PC-9 (cell line): ENCODE data around the gene LMF1. TPM values are rescaled to one million over a fixed set of nuclear protein-coding genes. Genes with fewer than 3 reads are reported as not detected.

Experiments
- BruUV-seq: library from RNA; stranded (reverse); fragments of 400-500 nt; replicated peaks from 2 replicates; lab custom pipeline; 2021; lab: Mats Ljungman, UMichigan
- CTCF ChIA-PET: fragments of 300-600 bp; sonication (Branson Sonifier 250); formaldehyde crosslinking; loops from one replicate; lab custom pipeline; 2022; ENCODE audit warnings: antibody characterized with exemption; lab: Charles Lee
- POLR2A ChIA-PET: fragments of 300-600 bp; sonication (Branson Sonifier 250); formaldehyde crosslinking; loops from one replicate; lab custom pipeline; 2022; ENCODE audit warnings: antibody characterized with exemption; ENCODE audit not compliant: unreplicated experiment; lab: Charles Lee
- DNase-seq, 2 experiments: peaks; one replicate each; pipeline versions ENCODE4 v3.0.0 to v3.0.0-alpha.2; 2015 to 2022; ENCODE audit warnings: mixed read lengths in 1 of 2
- H2AFZ ChIP-seq: fragments of 200-600 bp; sonication (generic); 2 replicates; pipeline ENCODE4 v1.8.1; 2017; ENCODE audit warnings: antibody characterized with exemption
- H3F3A ChIP-seq: fragments of 200-600 bp; sonication (generic); 2 replicates; pipeline ENCODE4 v1.8.1; 2017; ENCODE audit warnings: antibody characterized with exemption, mild to moderate bottlenecking, low read depth; ENCODE audit not compliant: insufficient read depth
- H3K27ac ChIP-seq: fragments of 200-600 bp; sonication (generic); 2 replicates; pipeline ENCODE4 v1.6.1; 2016; ENCODE audit warnings: mixed run types
- H3K27me3 ChIP-seq: fragments of 200-600 bp; sonication (generic); 2 replicates; pipeline ENCODE4 v1.6.1; 2016; ENCODE audit warnings: low read depth, mixed run types; ENCODE audit not compliant: insufficient read depth
- H3K36me3 ChIP-seq: fragments of 200-600 bp; sonication (generic); 2 replicates; pipeline ENCODE4 v1.6.1; 2016; ENCODE audit warnings: low read depth, mixed run types
- H3K4me1 ChIP-seq: fragments of 200-600 bp; sonication (generic); replicated peaks from 2 replicates; pipeline ENCODE4 v1.6.1; 2016; ENCODE audit warnings: mixed run types; ENCODE audit not compliant: insufficient read depth
- H3K4me2 ChIP-seq: fragments of 200-600 bp; sonication (generic); 2 replicates; pipeline ENCODE4 v1.6.1; 2017; ENCODE audit warnings: mixed run types
- H3K4me3 ChIP-seq: fragments of 200-600 bp; sonication (generic); 2 replicates; pipeline ENCODE4 v1.6.1; 2016; ENCODE audit warnings: mixed run types
- H3K79me2 ChIP-seq: fragments of 200-600 bp; sonication (generic); 2 replicates; pipeline ENCODE4 v1.6.1; 2017; ENCODE audit warnings: low read depth, mixed run types
- H3K9me2 ChIP-seq: fragments of 200-600 bp; sonication (generic); 2 replicates; pipeline ENCODE4 v1.8.1; 2017; ENCODE audit warnings: mild to moderate bottlenecking; ENCODE audit not compliant: insufficient read depth
- H3K9me3 ChIP-seq: fragments of 200-600 bp; sonication (generic); 2 replicates; pipeline ENCODE4 v1.8.1; 2016; ENCODE audit warnings: low read depth; ENCODE audit not compliant: insufficient read depth
- H4K20me1 ChIP-seq: fragments of 200-600 bp; sonication (generic); 2 replicates; pipeline ENCODE4 v1.8.1; 2017; ENCODE audit not compliant: insufficient read depth
- CTCF ChIP-seq: fragments of 200-600 bp; sonication (generic); conservative IDR thresholded peaks from 2 replicates; pipeline ENCODE4 v1.6.1; 2017; ENCODE audit warnings: mixed run types, antibody characterized with exemption, mild to moderate bottlenecking, moderate library complexity
- EZH2 ChIP-seq: fragments of 200-600 bp; sonication (generic); IDR thresholded peaks from 2 replicates; pipeline ENCODE4 v1.8.0; 2017; ENCODE audit warnings: antibody characterized with exemption, low read depth
- intact Hi-C: fragments of 100-400 bp; cut with micrococcal nuclease; formaldehyde crosslinking; loops from one replicate; pipeline ENCODE4 v1.10.0; 2022; ENCODE audit not compliant: unreplicated experiment
- total RNA-seq: library from RNA; stranded (reverse); gene quantifications from 2 replicates; pipeline ENCODE4 v1.2.3, GENCODE V29; 2021

Gene LMF1
- total RNA-seq, 1 experiment from 2014 or later: 31.3 TPM

GRCh38 chr16:937723-938122 lies 33.1 kb downstream of the LMF1 start:
- POLR2A ChIA-PET: no interaction called here
- H3K27ac ChIP-seq: no peak overlapping the region
- H3F3A ChIP-seq: no peaks in the 10 kb centered on the region
- peaks cover 5% of the 10 kb centered on the region; the same call in 1 of the 2 replicates for H4K20me1 ChIP-seq
- H3K9me3 ChIP-seq: no peaks in the 10 kb centered on the region
- no peak overlapping the region for H2AFZ ChIP-seq
- no peak for DNase-seq
- H3K36me3 ChIP-seq: no peaks in the 10 kb centered on the region
- no peaks in the 10 kb centered on the region for H3K9me2 ChIP-seq
- CTCF ChIA-PET: no interaction called here
- BruUV-seq: no TSS peak
- no peak overlapping the region for H3K4me3 ChIP-seq
- H3K79me2 ChIP-seq: no peaks in the 10 kb centered on the region
- no peaks in the 10 kb centered on the region for H3K4me1 ChIP-seq
- intact Hi-C loops: no loop called here
- TF ChIP-seq EZH2: no peak
- no peak overlapping the region for H3K4me2 ChIP-seq
- H3K27me3 ChIP-seq: no peaks in the 10 kb centered on the region

- Histone ChIP-seq H3K4me2 (no peak overlapping the region), H3K9me2 (no peaks in the 10 kb centered on the region), H2AFZ (no peak overlapping the region), H3K9me3 (no peaks in the 10 kb centered on the region), H4K20me1 (peaks cover 5% of the 10 kb centered on the region; the same call in 1 of the 2 replicates), H3F3A (no peaks in the 10 kb centered on the region), H3K27ac (no peak overlapping the region), H3K4me3 (no peak overlapping the region), H3K4me1 (no peaks in the 10 kb centered on the region), H3K79me2 (no peaks in the 10 kb centered on the region), H3K36me3 (no peaks in the 10 kb centered on the region), H3K27me3 (no peaks in the 10 kb centered on the region)
- intact Hi-C loops: no loop called here
- no peak for TF ChIP-seq EZH2
- TF ChIP-seq CTCF: no peak
- no TSS peak for BruUV-seq
- ChIA-PET CTCF (no interaction called here), POLR2A (no interaction called here)
- DNase-seq: no peak
These were observed 33.5 kb downstream of the LMF1 start for GRCh38 chr16:937311-937710.

- H3K36me3 ChIP-seq: no peaks in the 10 kb centered on the region
- DNase-seq: no peak
- H2AFZ ChIP-seq: no peak overlapping the region
- no peak overlapping the region for H3K4me3 ChIP-seq
- H3K79me2 ChIP-seq: no peaks in the 10 kb centered on the region
- ChIA-PET CTCF (no interaction called here), POLR2A (no interaction called here)
- H4K20me1 ChIP-seq: peaks cover 5% of the 10 kb centered on the region; the same call in 1 of the 2 replicates
- no peaks in the 10 kb centered on the region for H3F3A ChIP-seq
- no peaks in the 10 kb centered on the region for H3K9me2 ChIP-seq
- H3K27ac ChIP-seq: no peak overlapping the region
- no peak overlapping the region for H3K4me2 ChIP-seq
- BruUV-seq: no TSS peak
- TF ChIP-seq EZH2 (no peak), CTCF (no peak)
- intact Hi-C loops: no loop called here
- H3K9me3 ChIP-seq: no peaks in the 10 kb centered on the region
- no peaks in the 10 kb centered on the region for H3K4me1 ChIP-seq
- H3K27me3 ChIP-seq: no peaks in the 10 kb centered on the region
These were observed 35.1 kb downstream of the LMF1 start for GRCh38 chr16:935684-936083.

GRCh38 chr16:934178-934577 lies 36.6 kb downstream of the LMF1 start:
- Histone ChIP-seq H3K9me3 (no peaks in the 10 kb centered on the region), H3K4me3 (no peak overlapping the region), H3F3A (no peaks in the 10 kb centered on the region), H3K27ac (no peak overlapping the region), H3K27me3 (no peaks in the 10 kb centered on the region), H3K4me1 (no peaks in the 10 kb centered on the region), H2AFZ (no peak overlapping the region), H4K20me1 (peaks cover 5% of the 10 kb centered on the region; the same call in 1 of the 2 replicates), H3K79me2 (no peaks in the 10 kb centered on the region), H3K36me3 (no peaks in the 10 kb centered on the region), H3K4me2 (no peak overlapping the region), H3K9me2 (no peaks in the 10 kb centered on the region)
- DNase-seq: no peak
- BruUV-seq: no TSS peak
- ChIA-PET POLR2A (no interaction called here), CTCF (no interaction called here)
- no peak for TF ChIP-seq EZH2
- TF ChIP-seq CTCF: no peak
- intact Hi-C loops: no loop called here
